Measurements from ENCODE around the gene BAIAP3. TPM values are rescaled to one million over a fixed set of nuclear protein-coding genes. Genes with fewer than 3 reads are reported as not detected.

The BAIAP3 gene
- polyA plus RNA-seq, 1 donor from 2014 or later, result 65.2 TPM

DNA sequence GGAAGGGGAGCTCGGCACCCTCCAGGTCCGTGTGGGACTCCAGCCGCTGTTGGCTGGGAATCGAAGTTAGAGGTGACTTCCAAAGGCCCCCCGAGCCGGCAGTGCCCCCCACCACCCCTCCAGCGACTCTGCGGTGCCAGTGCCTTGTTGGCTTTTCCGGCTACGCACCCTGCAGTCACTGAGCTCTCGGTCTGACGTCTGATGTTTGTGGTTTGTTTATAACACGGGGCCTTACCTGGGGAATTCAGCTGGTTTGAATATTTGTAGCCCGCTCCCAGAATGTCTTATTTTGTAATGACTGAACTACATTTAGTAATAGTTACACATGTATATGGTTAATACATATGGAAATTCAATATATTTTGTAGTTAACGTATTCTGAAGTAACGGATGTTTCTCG, 7.1 kb upstream of the BAIAP3 start:
- Histone ChIP-seq H4K20me1 (ENCODE audit: insufficient read depth) (no peaks in the 10 kb centered on the region), H3K9me2 (ENCODE audit: insufficient read depth, low read length) (no peaks in the 10 kb centered on the region), H3K36me3 (ENCODE audit: insufficient read depth, low read length) (no peaks in the 10 kb centered on the region), H2AFZ (ENCODE audit: low read depth, low read length) (no peak overlapping the region), H3K4me2 (ENCODE audit: low read length) (no peak overlapping the region), H3K9me3 (ENCODE audit: low read length) (no peaks in the 10 kb centered on the region), H3K27ac (ENCODE audit: low read length) (no peak overlapping the region), H3K4me3 (ENCODE audit: low read length) (no peak overlapping the region), H3K9ac (ENCODE audit: low read length) (no peak overlapping the region), H3F3A (ENCODE audit: insufficient read depth, low read length, poor library complexity, severe bottlenecking) (no peaks in the 10 kb centered on the region), H3K79me2 (replicated peaks; ENCODE audit: insufficient read depth, low read length) (no peaks in the 10 kb centered on the region), H3K27me3 (ENCODE audit: insufficient read depth, low read depth, low read length) (peaks cover 3% of the 10 kb centered on the region)
- TF ChIP-seq EP300 (conservative IDR thresholded peaks at IDR 0.05; ENCODE audit: poor library complexity, severe bottlenecking) (no peak), EZH2 (IDR thresholded peaks at IDR 0.05; ENCODE audit: borderline replicate concordance, insufficient read depth, low read length, poor library complexity, severe bottlenecking) (no peak), POLR2AphosphoS5 (IDR thresholded peaks at IDR 0.05) (no peak), RAD21 (conservative IDR thresholded peaks at IDR 0.05) (no peak), TAF1 (IDR thresholded peaks at IDR 0.05; ENCODE audit: low read depth) (no peak), REST (IDR thresholded peaks at IDR 0.05; ENCODE audit: borderline replicate concordance) (no peak), CTCF (IDR thresholded peaks at IDR 0.05; ENCODE audit: poor library complexity, severe bottlenecking) (no peak), MXI1 (conservative IDR thresholded peaks at IDR 0.05; ENCODE audit: poor library complexity, severe bottlenecking) (no peak), SMC3 (conservative IDR thresholded peaks at IDR 0.05; ENCODE audit: poor library complexity) (no peak)

DNA sequence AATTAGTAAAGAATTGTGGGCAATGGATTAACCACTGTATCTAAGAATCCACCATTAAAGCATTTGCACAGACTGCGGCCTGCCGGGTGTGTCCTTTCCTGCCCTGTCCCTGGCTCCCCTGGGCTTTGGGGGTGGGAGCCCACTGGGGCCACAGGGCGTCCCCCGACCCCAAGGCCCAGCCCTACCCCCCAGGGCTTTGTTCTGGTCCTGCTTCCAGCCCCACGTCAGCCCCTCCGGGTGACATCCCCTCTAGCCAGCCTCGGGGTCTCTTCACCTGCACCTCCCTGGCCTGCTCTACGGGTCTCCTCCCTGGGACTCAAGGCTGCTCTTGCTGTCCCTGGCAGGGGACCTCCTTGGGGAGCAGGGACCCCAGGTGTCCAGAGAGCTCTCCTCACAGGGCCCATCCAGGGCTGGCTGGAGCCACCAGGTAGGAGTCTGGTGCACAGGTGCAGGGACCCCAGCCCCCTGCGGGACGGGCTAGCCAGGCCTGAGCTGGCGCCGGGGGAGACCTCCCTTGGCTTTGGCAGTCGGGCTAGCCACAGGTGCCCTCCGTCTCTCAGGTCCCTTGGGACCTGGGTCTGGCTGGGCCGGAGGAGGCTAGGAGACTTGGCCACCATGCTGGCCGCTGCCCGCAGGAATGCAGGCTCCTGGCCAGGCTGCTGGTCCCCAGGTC, 6.4 kb upstream of the BAIAP3 start:
- no peak overlapping the region for H3K9ac ChIP-seq (ENCODE audit: low read length)
- H4K20me1 ChIP-seq (ENCODE audit: insufficient read depth), result no peaks in the 10 kb centered on the region
- no peak overlapping the region for H2AFZ ChIP-seq (ENCODE audit: low read depth, low read length)
- H3K27ac ChIP-seq (ENCODE audit: low read length), result no peak overlapping the region
- TF ChIP-seq REST (IDR thresholded peaks at IDR 0.05; ENCODE audit: borderline replicate concordance) (no peak), CTCF (IDR thresholded peaks at IDR 0.05; ENCODE audit: poor library complexity, severe bottlenecking) (no peak), EZH2 (IDR thresholded peaks at IDR 0.05; ENCODE audit: borderline replicate concordance, insufficient read depth, low read length, poor library complexity, severe bottlenecking) (no peak), EP300 (conservative IDR thresholded peaks at IDR 0.05; ENCODE audit: poor library complexity, severe bottlenecking) (no peak), MXI1 (conservative IDR thresholded peaks at IDR 0.05; ENCODE audit: poor library complexity, severe bottlenecking) (no peak), RAD21 (conservative IDR thresholded peaks at IDR 0.05) (no peak), TAF1 (IDR thresholded peaks at IDR 0.05; ENCODE audit: low read depth) (no peak), SMC3 (conservative IDR thresholded peaks at IDR 0.05; ENCODE audit: poor library complexity) (no peak), POLR2AphosphoS5 (IDR thresholded peaks at IDR 0.05) (no peak)
- H3K36me3 ChIP-seq (ENCODE audit: insufficient read depth, low read length), result no peaks in the 10 kb centered on the region
- peaks cover 10% of the 10 kb centered on the region for H3K27me3 ChIP-seq (ENCODE audit: insufficient read depth, low read depth, low read length)
- no peak overlapping the region for H3K4me2 ChIP-seq (ENCODE audit: low read length)
- H3K9me2 ChIP-seq (ENCODE audit: insufficient read depth, low read length), result no peaks in the 10 kb centered on the region
- no peaks in the 10 kb centered on the region for H3K9me3 ChIP-seq (ENCODE audit: low read length)
- no peaks in the 10 kb centered on the region for H3F3A ChIP-seq (ENCODE audit: insufficient read depth, low read length, poor library complexity, severe bottlenecking)
- no peak overlapping the region for H3K4me3 ChIP-seq (ENCODE audit: low read length)
- H3K79me2 ChIP-seq (replicated peaks; ENCODE audit: insufficient read depth, low read length), result no peaks in the 10 kb centered on the region

Measured in neural cell (in vitro differentiated cells).